Subcutaneous abdominal adipose tissue (tissue), 5 donors: ENCODE results near the gene ADGRF5.

Experiments used
- H3K27ac ChIP-seq: one replicate; pipeline ENCODE4 v1.7.0; 2013; ENCODE audit warnings: low read depth, mild to moderate bottlenecking, inconsistent platforms, low read length, moderate library complexity
- H3K27me3 ChIP-seq, 5 donors: one replicate each; pipeline ENCODE4 v1.7.0; 2013; ENCODE audit warnings: low read length in 5 of 5, inconsistent platforms in 1 of 5; ENCODE audit not compliant: control insufficient read depth in 5 of 5, insufficient read depth in 4 of 5
- H3K36me3 ChIP-seq, 5 donors: one replicate each; pipeline ENCODE4 v1.7.0; 2013; ENCODE audit warnings: low read length in 5 of 5; ENCODE audit not compliant: control insufficient read depth in 5 of 5, insufficient read depth in 5 of 5
- H3K4me1 ChIP-seq, 5 donors: one replicate each; pipeline ENCODE4 v1.7.0; 2013; ENCODE audit warnings: low read length in 5 of 5, mild to moderate bottlenecking in 3 of 5, moderate library complexity in 1 of 5; ENCODE audit not compliant: control insufficient read depth in 5 of 5, insufficient read depth in 5 of 5
- H3K4me3 ChIP-seq, 5 donors: one replicate each; pipeline ENCODE4 v1.7.0; 2013; ENCODE audit warnings: low read length in 5 of 5, low read depth in 1 of 5
- H3K9ac ChIP-seq, 5 donors: one replicate each; pipeline ENCODE4 v1.7.0; 2013; ENCODE audit warnings: low read length in 5 of 5, mild to moderate bottlenecking in 4 of 5, moderate library complexity in 3 of 5
- H3K9me3 ChIP-seq, 5 donors: one replicate each; pipeline ENCODE4 v1.7.0; 2013; ENCODE audit warnings: low read length in 5 of 5; ENCODE audit not compliant: control insufficient read depth in 5 of 5
- donor health status: healthy.
- donor health status: healthy.
- donor health status: healthy.
- donor health status: healthy.
- donor health status: healthy.

Gene ADGRF5

DNA sequence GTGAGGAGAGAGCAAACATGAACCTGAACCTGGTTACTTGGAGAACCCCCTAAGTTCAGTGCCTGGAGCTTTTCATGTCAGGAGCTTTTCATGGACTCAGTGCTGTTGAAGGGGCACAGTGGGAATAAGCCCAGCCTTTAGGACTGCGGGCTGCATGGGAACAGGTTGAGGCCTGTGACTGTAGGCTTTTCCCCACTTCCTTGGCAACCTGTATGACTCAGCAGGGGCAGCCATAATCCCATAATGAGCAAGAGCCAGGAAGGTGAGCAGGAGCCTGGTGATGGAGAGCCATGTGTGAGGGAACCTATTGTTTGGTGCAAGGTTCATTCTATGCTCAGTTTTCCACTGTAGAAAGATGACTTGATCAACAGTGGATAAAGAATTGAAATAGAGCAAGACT is 105.1 kb downstream of the ADGRF5 start:
- no peak overlapping the region for H3K4me3 ChIP-seq
- no peaks in the 10 kb centered on the region for H3K36me3 ChIP-seq
- H3K27me3 ChIP-seq: no peaks in the 10 kb centered on the region
- no peaks in the 10 kb centered on the region for H3K9me3 ChIP-seq
- peaks cover 0 to 4% (median 0%) of the 10 kb centered on the region in 5 donors for H3K4me1 ChIP-seq
- H3K9ac ChIP-seq: no peak overlapping the region
- H3K27ac ChIP-seq: no peak overlapping the region

GRCh38 chr6:46815130-46815529 is 106.6 kb downstream of the ADGRF5 start:
- H3K27ac ChIP-seq: no peak overlapping the region
- H3K36me3 ChIP-seq: no peaks in the 10 kb centered on the region

GRCh38 chr6:46808806-46809205 is 112.9 kb downstream of the ADGRF5 start:
- H3K4me3 ChIP-seq: no peak overlapping the region
- H3K9ac ChIP-seq: no peak overlapping the region
- peaks cover 0 to 4% (median 0%) of the 10 kb centered on the region in 5 donors for H3K9me3 ChIP-seq
- H3K4me1 ChIP-seq: no peaks in the 10 kb centered on the region
- no peaks in the 10 kb centered on the region for H3K27me3 ChIP-seq
- H3K36me3 ChIP-seq: no peaks in the 10 kb centered on the region
- H3K27ac ChIP-seq: no peak overlapping the region

More at GRCh38 chr6:46815130-46815529, 106.6 kb downstream of the ADGRF5 start:
- no peak overlapping the region for H3K9ac ChIP-seq
- H3K9me3 ChIP-seq: peaks cover 0 to 4% (median 0%) of the 10 kb centered on the region in 5 donors
- H3K4me1 ChIP-seq: no peaks in the 10 kb centered on the region
- no peaks in the 10 kb centered on the region for H3K27me3 ChIP-seq
- no peak overlapping the region for H3K4me3 ChIP-seq
